ENCODE measurements around the gene RYR3.

GRCh38 chr15:33370623-33371020, 59.9 kb downstream of the RYR3 start:
- TF ChIP-seq KDM4B (CRISPR knock-in tag; IDR thresholded peaks at IDR 0.05) (no peak), CTCF (CRISPR knock-in tag; IDR thresholded peaks at IDR 0.05) (no peak), SMYD3 (CRISPR knock-in tag; IDR thresholded peaks at IDR 0.05) (no peak), ZNF263 (CRISPR knock-in tag; IDR thresholded peaks at IDR 0.05) (no peak)

Data from HepG2 (cell line).